A673 (cell line): ENCODE data around the gene NHSL1.

Experiments
- EZH2 ChIP-seq: fragments of 200-600 bp; sonication (generic); IDR thresholded peaks from 2 replicates; pipeline ENCODE4 v1.6.1; 2017; ENCODE audit warnings: borderline replicate concordance, low read depth, mild to moderate bottlenecking, mixed read lengths, antibody characterized with exemption, low read length; ENCODE audit not compliant: poor library complexity, severe bottlenecking
- TF ChIP-seq, protein P1 (sequence below): fragments of 300-800, 200-600 bp; sonication (generic); conservative IDR thresholded peaks from 2 replicates; pipeline ENCODE4 v1.5.1; 2017; ENCODE audit warnings: low read depth, mild to moderate bottlenecking, antibody characterized with exemption, low read length, moderate library complexity, mixed read lengths

DNA sequence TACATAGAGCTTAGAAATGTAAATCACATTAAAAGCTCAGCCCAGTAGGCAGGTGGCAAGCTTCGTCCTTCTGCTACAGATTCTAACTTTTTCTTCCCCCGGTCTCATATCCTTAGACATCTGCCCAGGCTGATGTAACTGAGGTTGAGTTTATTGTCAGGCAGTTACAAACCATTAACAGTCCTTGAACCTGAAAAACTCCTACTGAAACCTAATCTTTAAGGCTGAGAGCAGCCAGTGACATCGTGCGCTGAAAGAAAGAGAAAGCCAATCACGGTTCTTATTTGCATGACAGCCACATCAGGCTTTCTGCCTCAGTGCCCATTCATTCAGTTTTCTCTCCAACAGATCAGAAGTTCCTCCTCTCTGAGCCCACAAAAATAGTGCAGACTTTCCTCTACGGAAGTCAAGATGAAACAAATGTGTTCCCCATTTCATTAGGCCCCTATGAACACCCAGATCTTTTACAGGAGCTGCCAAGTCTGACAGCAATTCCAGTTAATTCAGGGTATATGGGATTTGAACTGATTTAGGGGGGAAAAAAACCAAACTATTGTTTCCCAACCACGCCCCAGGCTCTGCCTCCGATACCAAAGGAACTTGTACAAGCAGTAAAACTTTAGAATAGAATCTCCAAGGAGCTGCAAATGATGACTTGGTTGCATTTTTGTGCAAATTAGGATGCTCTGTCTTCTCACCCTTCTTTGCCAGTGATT is at the start of gene NHSL1:
- TF ChIP-seq, protein P1, sequence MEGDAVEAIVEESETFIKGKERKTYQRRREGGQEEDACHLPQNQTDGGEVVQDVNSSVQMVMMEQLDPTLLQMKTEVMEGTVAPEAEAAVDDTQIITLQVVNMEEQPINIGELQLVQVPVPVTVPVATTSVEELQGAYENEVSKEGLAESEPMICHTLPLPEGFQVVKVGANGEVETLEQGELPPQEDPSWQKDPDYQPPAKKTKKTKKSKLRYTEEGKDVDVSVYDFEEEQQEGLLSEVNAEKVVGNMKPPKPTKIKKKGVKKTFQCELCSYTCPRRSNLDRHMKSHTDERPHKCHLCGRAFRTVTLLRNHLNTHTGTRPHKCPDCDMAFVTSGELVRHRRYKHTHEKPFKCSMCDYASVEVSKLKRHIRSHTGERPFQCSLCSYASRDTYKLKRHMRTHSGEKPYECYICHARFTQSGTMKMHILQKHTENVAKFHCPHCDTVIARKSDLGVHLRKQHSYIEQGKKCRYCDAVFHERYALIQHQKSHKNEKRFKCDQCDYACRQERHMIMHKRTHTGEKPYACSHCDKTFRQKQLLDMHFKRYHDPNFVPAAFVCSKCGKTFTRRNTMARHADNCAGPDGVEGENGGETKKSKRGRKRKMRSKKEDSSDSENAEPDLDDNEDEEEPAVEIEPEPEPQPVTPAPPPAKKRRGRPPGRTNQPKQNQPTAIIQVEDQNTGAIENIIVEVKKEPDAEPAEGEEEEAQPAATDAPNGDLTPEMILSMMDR = no peak
- TF ChIP-seq EZH2 = no peak
